GM12878 (cell line): ENCODE results near the gene SLC13A4. TPM values are rescaled to one million over a fixed set of nuclear protein-coding genes. Genes with fewer than 3 reads are reported as not detected.

ENCODE experiments used
- ATAC-seq: fragments of 200-7000 bp; cut with Tn5 transposase; 3 replicates; pipeline ENCODE4 v1.9.1; 2020; ENCODE audit warnings: mild to moderate bottlenecking, moderate library complexity
- BruUV-seq: library from RNA; stranded (reverse); fragments of 400-500 nt; replicated peaks from 2 replicates; lab custom pipeline; 2021; lab: Mats Ljungman, UMichigan
- CTCF ChIA-PET: fragments of 300-600 bp; sonication (Branson Sonifier 250); formaldehyde crosslinking; extraction: SDS; loops from one replicate; lab custom pipeline; 2021; ENCODE audit warnings: inconsistent platforms; lab: Yijun Ruan, JAX
- POLR2A ChIA-PET: fragments of 350-600 bp; formaldehyde crosslinking; extraction: SDS; loops from one replicate; lab custom pipeline; 2021; ENCODE audit warnings: inconsistent platforms; lab: Charles Lee
- RAD21 ChIA-PET: fragments of 300-600 bp; sonication (Branson Sonifier 250); formaldehyde crosslinking; loops from one replicate; lab custom pipeline; 2023; ENCODE audit warnings: antibody characterized with exemption; ENCODE audit not compliant: unreplicated experiment; lab: Charles Lee
- SMC1A ChIA-PET: fragments of 300-600 bp; sonication (Branson Sonifier 250); formaldehyde crosslinking; loops from one replicate; lab custom pipeline; 2023; ENCODE audit not compliant: unreplicated experiment, uncharacterized antibody; lab: Charles Lee
- DNase-seq: peaks from one replicate; pipeline ENCODE4 v3.0.0-alpha.2; 2011; ENCODE audit warnings: low read depth, low spot score
- FAIRE-seq: peaks from 3 replicates; lab custom pipeline; 2011; peaks lifted over from hg19 to GRCh38; lab: Jason Lieb, UNC
- H2AFZ ChIP-seq: 2 replicates; pipeline ENCODE4 v1.6.0; 2011; ENCODE audit warnings: low read depth, low read length, control low read depth; ENCODE audit not compliant: control insufficient read depth
- H3K27ac ChIP-seq: 2 replicates; pipeline ENCODE4 v1.5.1; 2011; ENCODE audit warnings: control low read depth; ENCODE audit not compliant: control insufficient read depth, insufficient read depth
- H3K27me3 ChIP-seq, 2 experiments: replicated peaks in 1 of 2; 2 replicates each; pipeline versions ENCODE4 v1.6.0 to v1.6.1; 2011; ENCODE audit warnings: low read length in 1 of 2; ENCODE audit not compliant: control insufficient read depth in 2 of 2, insufficient read depth in 2 of 2
- H3K36me3 ChIP-seq, 2 experiments: 2 replicates each; pipeline ENCODE4 v1.5.1; 2011; ENCODE audit warnings: low read length in 1 of 2; ENCODE audit not compliant: control insufficient read depth in 2 of 2, insufficient read depth in 2 of 2
- H3K4me1 ChIP-seq: 2 replicates; pipeline ENCODE4 v1.6.1; 2011; ENCODE audit warnings: mild to moderate bottlenecking, low read length, moderate library complexity, mixed read lengths; ENCODE audit not compliant: control insufficient read depth, insufficient read depth
- H3K4me2 ChIP-seq: 2 replicates; pipeline ENCODE4 v1.6.0; 2011; ENCODE audit warnings: control low read depth; ENCODE audit not compliant: control insufficient read depth, insufficient read depth
- H3K4me3 ChIP-seq: fragments of 200-600 bp; sonication (generic); 2 replicates; pipeline ENCODE4 v1.5.1; 2016
- H3K79me2 ChIP-seq: 2 replicates; pipeline ENCODE4 v1.6.0; 2011; ENCODE audit warnings: low read length; ENCODE audit not compliant: control insufficient read depth, insufficient read depth
- H3K9ac ChIP-seq: 2 replicates; pipeline ENCODE4 v1.8.0; 2011; ENCODE audit warnings: low read length, control low read depth, mixed read lengths; ENCODE audit not compliant: control insufficient read depth, insufficient read depth
- H3K9me3 ChIP-seq: replicated peaks from 3 replicates; pipeline ENCODE4 v1.5.1; 2011; ENCODE audit warnings: mild to moderate bottlenecking, low read length; ENCODE audit not compliant: control insufficient read depth, insufficient read depth
- H4K20me1 ChIP-seq: 2 replicates; pipeline ENCODE4 v1.6.0; 2011; ENCODE audit not compliant: control insufficient read depth, insufficient read depth
- CEBPB ChIP-seq, 2 experiments: fragments of 150-350 bp in 1 of 2; IDR thresholded peaks; 2 replicates each; pipeline ENCODE4 v1.6.1; 2012 to 2014; ENCODE audit warnings: low read depth in 2 of 2, low read length in 2 of 2, borderline replicate concordance in 1 of 2, inconsistent platforms in 1 of 2
- ESRRA ChIP-seq: IDR thresholded peaks from 2 replicates; pipeline ENCODE4 v1.6.1; 2012; ENCODE audit warnings: mild to moderate bottlenecking, low read length, improper control_type of control experiment
- NFXL1 ChIP-seq: fragments of 450-650 bp; IDR thresholded peaks from 2 replicates; pipeline ENCODE4 v1.6.1; 2017; ENCODE audit warnings: antibody characterized with exemption, mild to moderate bottlenecking, borderline replicate concordance
- NR2C2 ChIP-seq: IDR thresholded peaks from 2 replicates; pipeline ENCODE4 v1.6.1; 2011; ENCODE audit warnings: borderline replicate concordance, low read depth; ENCODE audit not compliant: control insufficient read depth, insufficient read length
- RB1 ChIP-seq: fragments of 450-650 bp; formaldehyde crosslinking; IDR thresholded peaks from 2 replicates; pipeline ENCODE4 v1.6.1; 2017; ENCODE audit warnings: mild to moderate bottlenecking, borderline replicate concordance
- RCOR1 ChIP-seq: conservative IDR thresholded peaks from 2 replicates; pipeline ENCODE4 v1.6.1; 2012; ENCODE audit warnings: low read depth, low read length, improper control_type of control experiment
- REST ChIP-seq: IDR thresholded peaks from 2 replicates; pipeline ENCODE4 v1.6.1; 2012; ENCODE audit warnings: mild to moderate bottlenecking, low read depth, low read length
- SRF ChIP-seq, 2 experiments: IDR thresholded peaks; 2 replicates each; pipeline ENCODE4 v1.6.1; 2011; ENCODE audit warnings: low read depth in 2 of 2, low read length in 2 of 2, mild to moderate bottlenecking in 1 of 2, moderate library complexity in 1 of 2
- SUPT20H ChIP-seq: IDR thresholded peaks from 2 replicates; pipeline ENCODE4 v1.6.1; 2011; ENCODE audit warnings: low read depth, mild to moderate bottlenecking, low read length, moderate library complexity, borderline replicate concordance; ENCODE audit not compliant: control insufficient read depth
- TBL1XR1 ChIP-seq: IDR thresholded peaks from 2 replicates; pipeline ENCODE4 v1.6.1; 2012; ENCODE audit warnings: low read depth, low read length, improper control_type of control experiment
- YBX1 ChIP-seq: fragments of 450-650 bp; IDR thresholded peaks from 2 replicates; pipeline ENCODE4 v1.6.1; 2016; ENCODE audit warnings: antibody characterized with exemption
- ZNF274 ChIP-seq: IDR thresholded peaks from one replicate; pipeline ENCODE4 v1.8.0; 2011; ENCODE audit not compliant: insufficient read length, insufficient read depth
- WGBS: methylation state at CpG from one replicate; pipeline ENCODE4 v1.1.6; 2016; ENCODE audit warnings: low lambda C conversion rate; ENCODE audit not compliant: insufficient replicate concordance, insufficient coverage; ENCODE audit errors: missing lambda C conversion rate; 5-methylcytosine and 5-hydroxymethylcytosine counted together
- in situ Hi-C: fragments of 300-500 bp; cut with MboI; formaldehyde crosslinking; loops from 9 replicates; pipeline ENCODE4 v1.14.3; 2018; ENCODE audit warnings: mixed read lengths
- intact Hi-C: fragments of 100-400 bp; cut with micrococcal nuclease; formaldehyde crosslinking; loops from one replicate; pipeline ENCODE4 v1.14.2; 2022; ENCODE audit not compliant: unreplicated experiment
- polyA plus RNA-seq, 11 experiments: library from polyadenylated mRNA; depleted of rRNA in 4 of 11; unstranded in 6 of 11; stranded (reverse) in 5 of 11; fragments of >200 nt; fragmentation: Nextera tagmentation in 4 of 11; fragmentation: Illumina TruSeq in 1 of 11; extraction: Ambion mirVana in 4 of 11; extraction: Trizol in 1 of 11; gene quantifications; 1 replicate in 1 of 11; 2 replicates in 10 of 11; pipeline versions ENCODE4 v1.2.1 to v1.2.3, GENCODE V29; 2011 to 2016; ENCODE audit warnings: inconsistent platforms in 2 of 11, missing spikeins in 2 of 11, low read depth in 1 of 11
- total RNA-seq, 4 experiments: library from RNA; depleted of rRNA in 3 of 4; stranded (reverse); fragments of >200 nt in 3 of 4; fragmentation: Illumina TruSeq in 1 of 4; extraction: Trizol in 1 of 4; gene quantifications; 2 replicates each; pipeline versions ENCODE4 v1.2.1 to v1.2.3, GENCODE V29; 2013 to 2021
- TF ChIP-seq, protein P1 (sequence below): IDR thresholded peaks from 2 replicates; pipeline ENCODE4 v1.6.1; 2011; ENCODE audit warnings: low read depth, mild to moderate bottlenecking, low read length, moderate library complexity, borderline replicate concordance; ENCODE audit errors: extremely low read depth
- TF ChIP-seq, protein P2 (sequence below): fragments of 450-650 bp; IDR thresholded peaks from 2 replicates; pipeline ENCODE4 v1.6.1; 2017; ENCODE audit warnings: mild to moderate bottlenecking
- TF ChIP-seq, protein P3 (sequence below): IDR thresholded peaks from 2 replicates; pipeline ENCODE4 v1.6.1; 2011; ENCODE audit warnings: borderline replicate concordance, low read depth, mild to moderate bottlenecking, moderate library complexity, mixed read lengths, low read length; ENCODE audit not compliant: insufficient read depth; ENCODE audit errors: extremely low read length

Gene SLC13A4
- total and polyA plus RNA-seq, 10 of the 15 experiments (the other 5 are each of a cell fraction or from before 2014, with no cell fraction given), result 0.14 to 0.23 (median 0.20) TPM; not detected in 7

DNA sequence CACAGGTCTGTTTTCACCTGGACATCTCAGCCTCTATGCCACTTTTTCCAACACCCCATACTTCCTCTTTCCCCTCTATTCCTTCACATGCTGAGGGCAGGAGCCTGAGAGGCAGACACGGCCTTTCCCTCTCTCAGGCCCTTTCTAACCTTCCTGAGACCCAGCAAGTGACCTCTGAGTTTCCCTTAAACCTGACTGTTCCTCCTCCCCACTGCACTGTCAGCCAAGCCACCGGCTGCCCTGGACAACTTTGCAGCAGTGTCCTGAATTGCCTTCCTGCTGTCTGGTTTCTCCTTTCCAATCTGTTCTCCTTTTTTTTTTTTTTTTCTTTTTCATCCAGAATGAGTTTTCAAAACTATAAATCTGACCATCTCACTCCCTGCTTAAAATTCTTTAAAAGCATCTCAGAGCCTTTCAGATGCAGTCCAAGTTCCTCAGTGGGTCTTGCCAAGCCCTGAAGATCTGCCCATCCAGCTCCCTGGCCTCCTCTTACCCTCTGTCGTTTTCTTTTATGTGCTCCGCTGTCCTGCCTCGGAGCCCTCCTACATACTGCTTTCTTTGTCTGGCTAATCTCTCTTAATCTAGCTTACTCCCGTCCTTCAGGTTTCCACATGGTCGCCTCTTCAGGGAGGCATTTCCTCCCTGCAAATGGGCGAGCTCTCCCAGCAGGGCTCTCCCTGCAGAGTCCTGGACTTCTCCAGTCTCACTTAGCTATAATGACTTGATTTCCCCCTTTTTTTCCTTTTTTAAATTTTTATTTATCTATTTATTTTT is 30.5 kb downstream of the SLC13A4 start:
- TF ChIP-seq YBX1 (no peak), ZNF274 (no peak), SUPT20H (no peak), CEBPB (IDR thresholded peaks at IDR 0.05; ENCODE audit: borderline replicate concordance in 1 of 2, low read depth in 2 of 2, low read length in 2 of 2) (no peak), TBL1XR1 (no peak), SRF (IDR thresholded peaks at IDR 0.05; ENCODE audit: low read depth in 2 of 2, low read length in 2 of 2) (no peak), NFXL1 (no peak), REST (no peak), ESRRA (no peak), RB1 (no peak), RCOR1 (no peak), NR2C2 (no peak)
- TF ChIP-seq, protein P1, sequence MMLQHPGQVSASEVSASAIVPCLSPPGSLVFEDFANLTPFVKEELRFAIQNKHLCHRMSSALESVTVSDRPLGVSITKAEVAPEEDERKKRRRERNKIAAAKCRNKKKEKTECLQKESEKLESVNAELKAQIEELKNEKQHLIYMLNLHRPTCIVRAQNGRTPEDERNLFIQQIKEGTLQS, result no peak
- TF ChIP-seq, protein P2, sequence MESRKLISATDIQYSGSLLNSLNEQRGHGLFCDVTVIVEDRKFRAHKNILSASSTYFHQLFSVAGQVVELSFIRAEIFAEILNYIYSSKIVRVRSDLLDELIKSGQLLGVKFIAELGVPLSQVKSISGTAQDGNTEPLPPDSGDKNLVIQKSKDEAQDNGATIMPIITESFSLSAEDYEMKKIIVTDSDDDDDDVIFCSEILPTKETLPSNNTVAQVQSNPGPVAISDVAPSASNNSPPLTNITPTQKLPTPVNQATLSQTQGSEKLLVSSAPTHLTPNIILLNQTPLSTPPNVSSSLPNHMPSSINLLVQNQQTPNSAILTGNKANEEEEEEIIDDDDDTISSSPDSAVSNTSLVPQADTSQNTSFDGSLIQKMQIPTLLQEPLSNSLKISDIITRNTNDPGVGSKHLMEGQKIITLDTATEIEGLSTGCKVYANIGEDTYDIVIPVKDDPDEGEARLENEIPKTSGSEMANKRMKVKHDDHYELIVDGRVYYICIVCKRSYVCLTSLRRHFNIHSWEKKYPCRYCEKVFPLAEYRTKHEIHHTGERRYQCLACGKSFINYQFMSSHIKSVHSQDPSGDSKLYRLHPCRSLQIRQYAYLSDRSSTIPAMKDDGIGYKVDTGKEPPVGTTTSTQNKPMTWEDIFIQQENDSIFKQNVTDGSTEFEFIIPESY, result no peak
- TF ChIP-seq, protein P3, sequence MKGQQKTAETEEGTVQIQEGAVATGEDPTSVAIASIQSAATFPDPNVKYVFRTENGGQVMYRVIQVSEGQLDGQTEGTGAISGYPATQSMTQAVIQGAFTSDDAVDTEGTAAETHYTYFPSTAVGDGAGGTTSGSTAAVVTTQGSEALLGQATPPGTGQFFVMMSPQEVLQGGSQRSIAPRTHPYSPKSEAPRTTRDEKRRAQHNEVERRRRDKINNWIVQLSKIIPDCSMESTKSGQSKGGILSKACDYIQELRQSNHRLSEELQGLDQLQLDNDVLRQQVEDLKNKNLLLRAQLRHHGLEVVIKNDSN, result no peak
- Histone ChIP-seq H3K4me1 (no peaks in the 10 kb centered on the region), H3K79me2 (no peaks in the 10 kb centered on the region), H3K9ac (no peak overlapping the region), H3K4me2 (no peak overlapping the region), H2AFZ (no peak overlapping the region), H3K4me3 (no peak overlapping the region), H4K20me1 (no peaks in the 10 kb centered on the region), H3K27me3 (no peaks in the 10 kb centered on the region), H3K36me3 (no peaks in the 10 kb centered on the region), H3K27ac (no peak overlapping the region), H3K9me3 (no peaks in the 10 kb centered on the region)
- BruUV-seq, result no TSS peak
- 52% methylated on average over 8 of the region's 8 CpGs for WGBS
- ChIA-PET SMC1A (interaction anchor here (1.4 kb wide), 1 partner anchor 15 kb away, joined by 3 read pairs; no protein-coding TSS in a partner anchor), CTCF (interaction anchor here (1.1 kb wide), 1 partner anchor 12 kb away, joined by 3 read pairs; no protein-coding TSS in a partner anchor), POLR2A (no interaction called here), RAD21 (no interaction called here)
- intact Hi-C loops, result no loop called here
- DNase-seq, result no peak
- no peak for FAIRE-seq
- no peak for ATAC-seq
- in situ Hi-C loops, result no loop called here
